LoVo (cell line): ENCODE measurements around the gene CTBP2.
A peak's percentile ranks its signal among the peaks of the same experiment; 100 is the strongest.
"Not testable (repeated sequence)": the region's sequence is repeated elsewhere in the genome, so short reads cannot be mapped to it uniquely, and the experiment has no call there.

ENCODE experiments used
- DNase-seq: peaks from one replicate; pipeline ENCODE4 v3.0.0-alpha.2; 2016; ENCODE audit warnings: low spot score

The CTBP2 gene

GRCh38 chr10:125158601-125159485, 1.5 kb downstream of the CTBP2 start:
- DNase-seq: no peak

DNA sequence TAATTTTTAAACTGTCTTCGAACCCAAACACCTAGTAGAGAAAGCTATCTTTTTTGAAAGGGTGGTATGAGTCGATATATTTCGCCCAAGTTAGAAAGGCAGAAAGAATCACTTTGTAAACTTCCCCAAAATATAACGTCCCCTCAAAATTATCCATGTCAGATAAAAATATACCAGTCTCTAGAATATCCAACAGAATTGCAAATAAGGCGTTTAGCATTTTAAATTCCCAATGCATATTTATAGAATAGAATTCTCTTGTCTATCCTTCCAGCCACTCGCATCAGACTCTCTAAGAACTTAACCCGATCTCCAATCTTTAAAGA, 2.1 kb downstream of the CTBP2 start:
- no peak for DNase-seq

GRCh38 chr10:125157505-125157904, 2.9 kb downstream of the CTBP2 start:
- no peak for DNase-seq

- DNase-seq: peak; percentile 71
Observed at GRCh38 chr10:125156739-125157480, 3.5 kb downstream of the CTBP2 start.

GRCh38 chr10:125156196-125156595, 4.2 kb downstream of the CTBP2 start:
- no peak for DNase-seq

- no peak for DNase-seq
Observed at GRCh38 chr10:125155101-125155500, 5.3 kb downstream of the CTBP2 start.

- no peak for DNase-seq
Observed at GRCh38 chr10:125154529-125154928, 5.8 kb downstream of the CTBP2 start.

DNA sequence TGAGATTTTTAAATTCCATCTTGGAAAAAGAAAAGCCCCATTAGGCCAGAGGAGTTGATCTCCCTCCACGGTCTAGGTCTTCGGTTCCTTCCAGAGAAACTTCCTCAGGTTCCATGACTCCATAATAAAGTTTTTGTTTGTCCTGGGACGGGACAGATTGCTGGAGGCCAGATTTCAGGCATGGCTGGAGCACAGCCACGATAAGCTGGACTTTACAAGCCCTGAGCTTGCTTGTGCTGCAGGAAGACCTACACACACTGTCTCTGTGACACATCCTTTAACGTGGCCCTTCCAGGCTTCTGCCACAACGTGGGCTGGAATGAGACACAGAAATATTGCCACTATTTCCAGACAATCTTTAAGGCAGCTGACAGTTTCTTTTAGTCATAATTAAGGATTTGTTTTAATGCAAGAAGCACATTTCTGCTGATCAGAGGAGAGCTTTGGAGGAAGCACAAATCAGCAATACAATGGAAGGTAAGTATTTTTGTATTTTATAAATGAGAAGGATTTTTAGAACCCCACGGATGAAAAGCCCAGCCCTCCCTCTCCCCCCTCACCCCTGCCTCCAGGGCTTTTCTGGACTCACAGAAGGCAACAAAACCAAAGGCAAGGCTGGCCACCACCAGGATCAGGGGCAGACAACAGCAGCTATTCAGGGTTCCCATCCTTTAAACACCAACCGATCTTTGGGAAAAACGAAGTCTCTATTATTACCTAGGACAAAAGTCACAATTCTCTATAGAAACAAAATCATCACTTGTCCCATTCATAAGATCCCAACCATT, 6.5 kb downstream of the CTBP2 start:
- DNase-seq: no peak

DNA sequence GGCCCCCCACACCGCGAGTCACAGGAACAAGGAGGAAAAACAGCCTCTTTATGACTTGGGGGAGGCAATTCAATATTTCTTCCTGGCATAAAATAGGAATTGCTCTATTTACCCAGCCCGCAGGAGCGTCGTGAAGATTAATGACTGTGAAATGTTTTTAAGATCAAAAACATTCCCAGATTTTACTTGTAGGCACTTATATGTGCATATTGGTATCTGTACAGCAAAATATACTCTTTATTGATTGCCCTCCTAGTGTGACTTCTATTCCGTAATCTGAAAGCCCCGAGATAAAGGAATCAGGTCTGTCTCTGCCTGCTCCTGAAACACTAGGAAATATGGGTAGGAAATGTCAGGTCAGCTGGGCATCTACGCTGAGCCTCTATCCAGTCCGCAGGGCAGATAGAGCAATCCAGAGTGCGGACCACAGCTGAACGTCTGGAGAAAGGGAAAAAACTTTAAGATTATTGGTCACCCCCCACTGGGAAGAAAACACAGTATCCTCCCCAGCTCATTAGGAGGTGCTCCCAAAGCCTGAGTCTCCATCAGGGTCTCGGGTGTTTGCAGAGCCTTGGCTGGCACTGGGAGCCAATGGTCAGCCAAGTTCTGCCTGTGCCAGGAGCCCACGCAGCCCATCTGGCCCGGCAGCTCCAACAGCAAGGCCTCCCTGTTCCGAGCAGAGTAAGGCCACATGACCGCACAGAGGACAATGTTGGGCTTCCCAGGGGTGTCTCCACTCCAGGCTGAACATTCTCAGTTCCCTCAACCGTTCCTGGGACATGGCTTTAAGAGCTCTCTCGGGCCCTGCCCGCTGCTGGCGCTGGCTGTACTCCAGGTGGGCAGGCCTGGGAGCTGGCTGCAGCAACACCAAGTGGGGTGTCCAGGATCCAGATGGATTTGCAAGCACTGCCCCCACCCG, 7.7 kb downstream of the CTBP2 start:
- no peak for DNase-seq

- no peak for DNase-seq
Observed at GRCh38 chr10:125151553-125152449, 8.6 kb downstream of the CTBP2 start.

DNA sequence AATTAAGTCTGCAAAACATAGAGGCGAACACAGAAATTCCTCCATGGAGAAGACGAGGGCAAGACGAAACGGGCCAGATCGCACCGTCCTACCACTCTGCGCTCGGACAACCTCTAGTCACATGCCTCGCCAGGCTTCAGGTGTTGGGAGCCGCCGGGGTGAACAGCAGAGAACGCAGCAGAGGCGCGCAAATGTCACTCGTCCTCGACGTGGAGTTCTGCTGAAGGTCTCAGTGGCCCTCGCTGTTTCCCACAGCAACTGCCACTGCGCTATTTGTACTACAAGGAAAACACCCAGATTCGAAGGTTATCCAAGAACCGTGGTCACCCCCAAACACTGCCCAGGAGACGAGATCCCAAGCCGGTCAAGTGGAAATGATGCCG, 9.2 kb downstream of the CTBP2 start:
- DNase-seq: no peak

GRCh38 chr10:125150376-125151083, 9.8 kb downstream of the CTBP2 start:
- not testable (repeated sequence) for DNase-seq

DNA sequence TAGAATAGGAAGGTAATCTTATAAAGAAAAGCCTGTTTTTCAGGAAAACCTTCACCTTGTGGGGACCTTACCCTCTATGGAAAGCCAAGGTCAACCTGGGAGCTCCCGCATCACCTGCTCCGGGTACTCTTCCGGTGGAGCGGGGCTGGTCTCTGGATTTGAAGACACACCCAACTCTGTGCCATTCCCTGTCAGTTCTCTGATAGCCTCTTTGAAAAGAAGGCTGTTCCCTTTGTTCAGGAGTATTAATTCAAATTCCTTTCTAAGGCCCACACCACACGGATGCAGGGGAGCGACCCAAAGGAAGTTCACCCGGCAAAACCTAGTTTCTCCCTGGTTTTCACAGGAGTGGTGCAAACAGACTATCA, 10.7 kb downstream of the CTBP2 start:
- DNase-seq: no peak

DNA sequence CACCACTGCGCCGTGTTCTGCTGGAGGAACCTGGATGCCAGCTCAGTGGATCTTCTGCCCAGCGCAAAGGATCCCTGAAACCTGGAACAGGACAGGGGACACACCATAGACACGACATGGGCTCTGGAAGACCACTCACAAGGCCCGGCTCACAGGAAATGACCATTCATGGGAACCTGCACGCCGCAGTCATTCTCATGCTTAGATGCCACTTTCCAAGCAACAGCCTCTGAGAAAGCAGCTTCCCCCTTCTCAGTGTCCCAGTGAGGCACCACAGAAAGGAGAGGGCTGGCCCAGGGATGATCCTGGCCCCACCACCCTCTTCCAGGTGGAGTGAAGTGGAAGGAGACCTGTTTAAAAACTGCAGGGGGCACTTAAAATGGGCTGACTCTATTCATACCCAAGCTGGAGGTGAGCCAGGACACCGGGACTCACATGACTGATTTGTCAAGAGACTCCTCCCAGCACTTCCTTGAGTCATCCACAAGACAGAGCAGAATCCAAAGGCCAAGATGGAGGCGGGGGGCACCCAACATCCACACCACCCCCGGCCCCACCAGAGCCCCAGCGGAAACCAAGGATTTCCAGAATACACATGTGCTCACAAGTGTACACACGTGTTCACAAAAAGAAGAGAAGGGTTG, 11.2 kb downstream of the CTBP2 start:
- DNase-seq: peak; percentile 76

- no peak for DNase-seq
Observed at GRCh38 chr10:125148528-125148927, 11.8 kb downstream of the CTBP2 start.

- no peak for DNase-seq
Observed at GRCh38 chr10:125147971-125148439, 12.4 kb downstream of the CTBP2 start.

GRCh38 chr10:125146791-125147579, 13.4 kb downstream of the CTBP2 start:
- DNase-seq: no peak

DNA sequence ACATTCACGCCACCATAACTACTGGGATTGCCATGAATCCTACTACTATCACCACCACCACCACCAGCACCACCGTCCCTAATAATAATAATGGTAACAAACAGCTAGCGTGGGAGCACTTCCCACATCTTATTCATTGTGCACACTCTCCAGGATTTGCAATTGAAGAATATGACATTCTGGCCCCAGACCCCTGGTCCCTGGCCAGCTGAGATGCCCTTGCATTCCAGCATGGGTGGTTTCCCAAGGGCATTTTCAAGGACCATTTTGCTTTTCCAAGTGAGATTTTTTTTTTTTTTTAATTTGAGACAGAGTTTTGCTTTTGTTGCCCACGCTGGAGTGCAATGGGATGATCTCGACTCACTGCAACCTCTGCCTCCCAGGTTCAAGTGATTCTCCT, 14.7 kb downstream of the CTBP2 start:
- no peak for DNase-seq
